GM19023 (cell line): ENCODE data around the gene ARIH2.

Source experiments
- ATAC-seq: cut with Tn5 transposase; IDR thresholded peaks from one replicate; pipeline ENCODE4 v1.9.1; 2021; ENCODE audit warnings: mild to moderate bottlenecking, moderate library complexity; ENCODE audit not compliant: unreplicated experiment

ARIH2 gene

GRCh38 chr3:49034650-49035049 lies 116.0 kb downstream of the ARIH2 start:
- no peak for ATAC-seq

GRCh38 chr3:49035281-49035680 lies 116.6 kb downstream of the ARIH2 start:
- no peak for ATAC-seq
